Fibroblast of peridontal ligament (primary cell): Measurements from ENCODE around the gene ORC4.
"Not testable (repeated sequence)": the region's sequence is repeated elsewhere in the genome, so short reads cannot be mapped to it uniquely, and the experiment has no call there.

Source experiments
- DNase-seq: peaks from one replicate; pipeline ENCODE4 v3.0.0-alpha.2; 2010; ENCODE audit errors: extremely low read depth

Gene ORC4

DNA sequence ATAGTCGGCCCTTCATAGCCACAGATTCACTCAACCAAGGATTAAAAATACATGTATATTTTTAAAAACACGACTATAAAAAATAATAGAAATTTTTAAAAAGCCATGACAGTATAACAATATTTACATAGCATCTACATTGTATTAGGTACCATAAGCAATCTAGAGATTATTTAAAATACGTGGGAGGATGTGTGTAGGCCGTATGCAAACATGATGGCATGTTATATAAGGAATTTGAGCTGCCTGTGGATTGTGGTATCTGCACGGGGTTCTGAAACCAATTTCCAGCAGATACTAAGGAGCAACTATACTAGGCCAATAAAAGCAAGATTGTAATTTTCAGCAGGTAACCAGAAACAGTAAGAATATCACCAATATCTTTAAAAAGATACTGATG, 5.9 kb downstream of the ORC4 start:
- DNase-seq, result no peak

DNA sequence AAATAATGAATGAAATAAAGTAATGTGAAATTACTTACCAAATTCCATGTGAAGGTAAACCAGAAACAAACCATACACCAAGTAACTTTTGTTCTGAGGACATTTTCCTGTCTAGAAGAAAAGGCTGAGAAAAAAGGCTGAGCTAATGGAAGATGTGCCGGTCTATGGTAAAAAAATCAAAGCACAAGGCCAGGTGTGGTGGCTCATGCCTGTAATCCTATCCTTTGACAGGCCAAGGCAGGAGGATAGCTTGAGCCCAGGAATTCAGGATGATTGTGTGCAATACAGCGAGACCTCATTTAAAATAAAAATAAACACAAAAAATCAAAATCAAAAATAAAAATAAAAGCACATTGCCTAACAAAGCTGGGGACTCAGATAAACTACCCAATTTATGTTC, 6.7 kb downstream of the ORC4 start:
- DNase-seq, result no peak

DNA sequence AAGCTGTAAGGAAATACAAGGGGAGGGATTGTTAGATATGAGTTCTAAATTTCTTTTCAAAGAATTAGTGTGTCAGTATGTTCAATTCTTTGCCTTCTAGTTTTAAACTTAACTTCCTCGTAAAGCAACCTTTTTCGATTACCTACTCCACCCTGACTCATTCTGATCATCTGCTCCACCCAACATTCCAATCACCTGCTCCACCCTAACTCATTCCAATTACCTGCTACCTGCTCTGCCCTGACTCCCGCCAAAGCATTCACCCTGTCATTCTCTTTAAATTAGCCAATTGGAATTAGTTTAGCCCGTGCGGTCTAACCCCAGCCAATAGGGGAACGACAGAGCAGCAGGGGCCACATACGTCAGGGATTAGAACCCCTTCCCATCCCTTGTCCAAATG, 12.1 kb downstream of the ORC4 start:
- DNase-seq, result not testable (repeated sequence)

DNA sequence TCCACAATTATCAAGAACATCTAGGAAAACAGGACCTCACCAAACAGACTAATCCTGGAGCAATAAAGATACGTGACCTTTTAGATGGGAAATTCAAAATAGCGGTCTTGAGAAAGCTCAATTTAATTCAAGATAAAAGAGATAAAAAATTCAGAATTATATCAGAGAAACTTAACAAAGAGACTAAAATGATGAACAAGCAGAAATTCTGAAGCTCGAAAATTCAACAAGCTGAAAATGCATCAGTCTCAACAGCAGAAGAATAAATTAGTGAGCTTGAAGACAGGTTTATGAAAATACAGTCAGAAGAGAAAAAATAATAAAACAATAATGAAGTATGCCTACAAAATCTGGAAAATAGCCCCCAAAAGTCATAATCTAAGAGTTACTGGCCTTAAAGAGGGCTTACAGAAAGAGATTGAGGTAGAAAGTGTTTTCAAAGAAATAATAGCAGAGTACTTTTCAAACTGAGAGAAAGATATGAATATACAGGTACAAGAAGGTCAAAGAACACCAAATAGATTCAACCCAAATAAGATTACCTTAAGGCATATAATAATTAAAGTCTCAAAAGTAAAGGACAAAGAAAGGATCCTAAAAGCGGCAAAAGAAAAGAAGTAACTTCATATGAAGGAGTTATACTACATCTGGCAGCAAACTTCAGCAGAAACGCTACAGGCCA, 13.2 kb downstream of the ORC4 start:
- no peak for DNase-seq

DNA sequence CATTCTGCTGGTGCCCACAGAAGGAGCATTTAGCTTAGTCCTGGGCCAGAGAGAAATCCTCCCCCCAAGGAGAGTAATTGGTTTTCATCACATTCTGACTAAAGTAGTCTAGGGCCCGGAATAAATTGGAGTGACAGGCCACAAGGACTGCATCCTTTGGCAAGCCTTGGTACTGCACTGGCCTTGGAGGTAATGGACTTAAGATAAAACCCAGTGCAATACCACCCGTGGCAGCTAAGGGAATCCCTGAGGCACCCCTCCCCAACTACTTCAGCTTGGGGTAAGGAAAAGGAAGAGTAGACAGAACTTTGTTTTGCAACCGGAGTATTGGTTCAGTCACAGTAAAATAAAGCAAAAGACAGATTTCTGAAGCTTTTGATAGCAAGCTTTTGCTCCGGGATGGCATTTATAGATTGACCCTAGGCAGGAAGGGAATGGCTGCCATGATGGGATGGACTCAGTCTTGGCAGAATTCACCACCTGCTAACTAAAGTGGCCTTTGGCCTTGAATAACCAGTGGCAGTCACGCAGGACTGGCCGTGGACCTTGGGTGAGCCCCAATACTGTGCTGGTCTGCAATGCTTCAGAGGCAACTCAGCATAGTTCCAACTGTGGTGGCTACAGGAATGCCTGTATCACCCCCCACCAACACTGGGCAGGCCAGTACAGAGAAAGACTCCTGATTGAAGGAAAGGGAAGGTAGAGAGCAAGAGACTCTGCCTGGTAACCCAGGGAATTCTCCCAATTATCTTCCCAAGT, 14.1 kb downstream of the ORC4 start:
- no peak for DNase-seq

DNA sequence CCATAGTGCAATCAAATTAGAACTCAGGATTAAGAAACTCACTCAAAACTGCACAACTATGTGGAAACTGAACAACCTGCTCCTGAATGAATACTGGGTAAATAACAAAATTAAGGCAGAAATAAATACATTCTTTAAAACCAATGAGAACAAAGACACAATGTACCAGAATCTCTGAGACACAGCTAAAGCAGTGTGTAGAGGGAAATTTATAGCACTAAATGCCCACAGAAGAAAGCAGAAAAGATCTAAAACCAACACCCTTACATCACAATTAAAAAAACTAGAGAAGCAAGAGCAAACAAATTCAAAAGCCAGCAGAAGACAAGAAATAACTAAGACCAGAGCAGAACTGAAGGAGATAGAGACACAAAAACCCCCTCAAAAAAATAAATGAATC, 18.1 kb downstream of the ORC4 start:
- DNase-seq, result not testable (repeated sequence)

DNA sequence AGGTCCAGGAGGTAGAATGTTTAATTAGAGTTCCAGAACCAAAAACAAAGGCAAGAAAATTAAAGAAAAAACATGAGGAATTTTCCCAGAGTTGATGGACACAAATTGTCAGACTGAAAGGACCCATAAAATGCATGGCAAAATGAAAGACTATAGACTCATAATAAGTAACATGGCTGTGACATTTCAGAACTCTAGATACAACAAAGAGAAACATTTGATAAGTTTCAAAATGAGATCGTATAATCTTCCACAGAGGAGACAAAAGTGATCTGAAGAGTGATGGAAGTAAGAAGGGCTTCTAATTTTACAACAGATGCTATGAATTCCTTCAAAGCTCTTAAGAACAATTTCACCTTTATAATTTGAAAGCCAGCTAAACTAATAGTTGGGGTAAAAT, 20.4 kb downstream of the ORC4 start:
- no peak for DNase-seq

DNA sequence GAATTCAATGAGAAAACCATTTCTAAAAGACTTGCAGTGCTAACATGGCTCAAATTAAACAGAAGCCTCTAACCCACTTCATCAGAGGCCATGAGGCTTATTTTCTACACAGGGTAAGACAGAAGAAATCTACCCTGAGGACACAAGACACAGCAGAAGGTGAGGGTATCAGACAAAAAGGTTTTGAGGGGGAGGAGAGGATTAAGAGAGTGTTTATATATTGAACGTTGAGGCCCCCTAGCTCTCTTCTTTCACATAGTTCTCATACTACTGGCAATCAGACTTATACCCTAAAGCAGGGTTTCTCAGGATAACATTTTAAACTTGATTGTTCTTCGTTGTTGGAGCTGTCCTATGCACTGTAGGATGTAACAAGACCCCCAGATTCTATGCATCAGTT, 21.4 kb downstream of the ORC4 start:
- DNase-seq, result no peak

DNA sequence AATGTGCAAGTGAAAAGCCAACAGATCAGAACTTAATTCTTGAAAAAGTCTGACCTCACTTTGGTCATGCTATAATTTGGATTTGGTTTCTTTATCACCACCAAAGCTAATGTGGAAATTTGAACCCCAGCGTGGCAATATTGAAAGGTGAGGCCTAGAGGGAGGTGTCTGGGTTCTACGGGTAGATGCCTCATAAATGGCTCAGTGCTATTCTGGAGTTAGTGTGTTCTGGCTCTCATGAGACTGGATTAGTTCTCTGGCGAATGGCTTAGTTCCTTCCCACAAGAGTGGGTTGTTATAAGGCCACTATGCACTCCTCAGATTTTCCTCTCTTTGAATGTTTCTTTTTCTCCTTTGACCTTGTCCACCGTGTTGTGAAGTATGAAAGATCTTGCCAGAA, 22.3 kb downstream of the ORC4 start:
- DNase-seq, result no peak

DNA sequence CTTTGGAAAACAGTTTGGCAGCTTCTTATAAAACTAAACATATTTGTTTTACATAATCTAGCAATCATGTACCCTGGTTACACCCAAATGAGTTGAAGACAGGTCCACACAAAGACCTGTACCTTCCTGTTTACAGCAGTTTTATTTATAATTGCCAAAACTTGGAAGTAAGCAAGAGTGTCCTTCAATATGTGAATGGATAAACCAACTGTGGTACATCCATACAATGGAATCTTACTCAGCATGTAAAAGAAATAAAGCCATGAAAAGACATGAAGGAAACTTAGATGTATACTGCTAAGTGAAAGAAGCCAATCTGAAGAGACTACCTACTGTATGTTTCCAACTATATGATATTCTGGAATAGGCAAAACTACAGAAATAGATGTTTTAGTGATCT, 23.7 kb downstream of the ORC4 start:
- DNase-seq, result no peak

DNA sequence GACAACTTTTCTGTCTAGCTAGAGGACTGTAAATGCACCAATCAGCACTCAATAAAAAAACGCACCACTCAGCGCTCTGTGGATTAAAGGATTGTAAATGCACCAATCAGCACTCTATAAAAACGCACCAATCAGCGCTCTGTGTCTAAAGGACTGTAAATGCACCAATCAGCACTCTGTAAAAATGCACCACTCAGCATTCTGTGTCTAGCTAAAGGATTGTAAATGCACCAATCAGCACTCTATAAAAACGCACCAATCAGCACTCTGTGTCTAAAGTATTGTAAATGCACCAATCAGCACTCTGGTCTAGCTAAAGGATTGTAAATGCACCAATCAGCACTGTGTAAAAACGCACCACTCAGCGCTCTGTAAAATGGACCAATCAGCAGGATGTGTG, 25.6 kb downstream of the ORC4 start:
- DNase-seq, result not testable (repeated sequence)

DNA sequence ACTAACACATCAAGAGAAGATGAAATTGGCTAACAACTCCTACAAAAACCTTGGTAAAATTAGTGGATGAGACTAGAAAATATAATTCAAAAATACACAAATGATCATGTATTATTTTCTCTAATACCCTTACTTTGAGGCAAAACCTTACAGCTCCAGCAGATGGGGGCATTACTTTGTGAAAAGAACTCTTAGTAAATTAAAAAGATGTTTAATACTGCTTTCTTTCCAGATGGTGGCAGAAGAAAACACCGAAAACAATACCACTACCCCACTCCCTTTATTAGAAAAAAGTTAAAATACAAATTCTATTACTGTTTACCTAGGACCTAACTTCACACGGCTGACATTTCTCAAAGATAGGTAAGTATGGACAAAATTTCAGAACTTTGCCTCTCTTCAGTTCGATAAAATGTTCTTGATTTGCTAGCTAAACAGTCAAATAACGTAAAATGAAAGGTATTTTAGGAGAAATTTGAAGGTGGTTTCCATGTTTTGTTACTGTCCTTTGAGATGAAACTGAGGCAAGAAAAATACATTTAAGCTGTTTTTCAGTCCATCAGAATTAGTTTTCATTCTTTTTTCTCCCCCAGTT, 30.6 kb downstream of the ORC4 start:
- peak; percentile 81 for DNase-seq

DNA sequence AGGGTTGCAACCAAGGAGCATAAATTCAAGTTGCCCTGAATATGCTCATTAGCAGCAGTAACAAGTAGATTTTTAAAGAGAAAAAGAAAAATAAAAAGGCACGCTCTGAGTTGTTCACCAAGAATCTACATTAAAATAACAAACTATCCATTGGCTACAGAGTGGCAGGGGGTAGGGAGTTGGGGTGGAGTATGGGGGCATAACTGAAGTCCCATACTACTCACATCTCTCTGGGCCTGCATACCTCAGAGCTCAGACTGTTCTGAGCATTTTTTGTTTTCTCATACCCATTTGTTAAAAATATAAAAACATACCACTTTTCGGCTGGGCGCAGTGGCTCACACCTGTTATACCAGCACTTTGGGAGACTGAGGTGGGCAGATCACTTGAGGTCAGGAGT, 31.4 kb downstream of the ORC4 start:
- DNase-seq, result no peak

DNA sequence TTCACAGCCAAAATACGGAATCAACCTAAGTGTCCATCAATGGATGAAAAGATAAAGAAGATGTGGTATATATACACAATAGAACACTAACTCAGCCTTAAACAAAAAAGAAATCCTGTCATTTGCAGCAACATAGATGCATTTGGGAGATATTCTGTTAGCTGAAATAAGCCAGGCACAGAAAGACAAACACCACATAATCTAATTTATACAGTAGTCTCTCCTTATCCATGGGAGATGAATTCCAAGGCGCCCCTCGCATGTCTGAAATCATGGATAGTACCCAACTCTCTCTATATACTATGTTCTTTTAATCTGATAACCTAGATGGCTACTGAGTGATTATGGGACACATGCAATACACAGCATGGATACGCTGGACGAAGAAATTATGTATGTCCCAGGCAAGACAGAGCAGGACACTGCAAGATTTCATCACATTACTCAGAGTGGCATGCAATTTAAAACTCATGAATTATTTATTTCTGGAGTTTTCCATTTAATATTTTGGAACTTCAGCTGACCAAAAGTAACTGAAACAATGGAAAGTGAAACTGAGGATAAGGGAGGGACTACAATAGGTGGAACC, 39.5 kb downstream of the ORC4 start:
- DNase-seq, result no peak

DNA sequence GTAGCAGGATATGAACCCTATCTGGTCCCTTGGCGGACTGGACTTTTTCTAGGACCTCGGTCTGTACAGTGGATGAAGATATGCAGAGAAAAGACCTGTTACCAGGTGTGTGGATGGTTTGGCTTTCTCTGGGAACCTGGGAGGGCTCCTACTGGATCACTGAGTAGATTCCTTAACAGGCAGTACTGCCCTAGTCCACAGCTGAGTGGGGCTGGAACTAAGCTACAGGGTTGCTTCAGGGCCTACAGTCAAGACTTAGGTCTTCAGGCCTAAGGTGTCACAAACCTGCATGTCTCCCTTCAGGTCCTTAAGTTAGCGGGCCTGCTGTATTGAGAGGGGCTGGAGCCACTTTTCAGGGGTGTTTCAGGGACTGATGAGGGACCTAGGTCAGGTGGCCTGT, 42.9 kb downstream of the ORC4 start:
- DNase-seq, result no peak

DNA sequence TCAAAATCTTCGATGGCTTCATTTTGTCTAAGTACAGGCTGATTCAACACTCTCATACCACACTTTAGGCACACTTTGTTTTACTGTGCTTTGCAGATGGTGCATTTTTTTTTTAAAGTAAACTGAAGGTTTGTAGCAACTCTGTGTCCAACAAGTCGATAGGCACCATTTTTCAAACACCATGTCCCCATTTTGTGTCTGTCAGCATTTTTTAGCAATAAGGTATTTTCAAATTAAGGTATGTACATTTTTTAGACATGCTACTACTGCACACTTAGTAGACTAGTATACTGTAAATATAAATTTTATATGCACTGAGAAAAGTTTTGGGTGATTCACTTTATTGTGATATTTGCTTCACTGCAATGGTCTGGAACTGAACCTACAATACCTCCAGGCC, 44.4 kb downstream of the ORC4 start:
- DNase-seq, result no peak

DNA sequence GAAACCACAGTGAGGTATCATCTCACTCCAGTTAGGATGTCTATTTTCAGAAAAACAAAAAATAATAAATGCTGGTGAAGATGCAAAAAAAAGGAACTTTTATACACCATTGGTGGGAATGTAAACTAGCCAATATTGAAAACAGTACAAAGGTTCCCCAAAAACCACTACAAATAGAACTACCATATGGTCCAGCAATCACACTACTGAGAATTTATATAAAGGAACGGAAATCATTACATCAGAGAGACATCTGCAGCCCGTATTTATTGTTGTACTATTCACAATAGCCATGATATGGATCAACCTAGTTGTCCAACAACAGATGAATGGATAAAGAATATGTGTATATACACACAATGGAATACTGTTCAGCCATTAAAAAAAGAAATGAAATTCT, 52.0 kb downstream of the ORC4 start:
- DNase-seq, result no peak

DNA sequence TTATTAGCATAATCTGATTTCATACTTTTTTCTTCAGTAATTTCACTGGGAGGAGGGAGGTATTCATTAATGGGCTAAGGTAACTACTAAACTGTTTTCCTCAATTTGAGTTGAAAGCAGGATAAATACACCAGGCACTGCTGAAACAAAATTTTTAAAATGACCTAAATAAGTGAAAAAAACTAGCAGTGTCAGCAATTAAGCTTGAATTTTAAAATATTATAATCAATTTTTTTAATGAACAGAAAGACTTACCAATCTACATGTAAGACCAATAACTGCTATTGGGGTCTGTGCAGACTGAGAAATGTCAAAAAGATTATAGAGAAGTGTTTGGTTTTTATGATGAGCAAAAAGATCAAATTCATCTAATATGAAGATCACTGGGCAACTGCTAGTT, 68.4 kb downstream of the ORC4 start:
- no peak for DNase-seq

DNA sequence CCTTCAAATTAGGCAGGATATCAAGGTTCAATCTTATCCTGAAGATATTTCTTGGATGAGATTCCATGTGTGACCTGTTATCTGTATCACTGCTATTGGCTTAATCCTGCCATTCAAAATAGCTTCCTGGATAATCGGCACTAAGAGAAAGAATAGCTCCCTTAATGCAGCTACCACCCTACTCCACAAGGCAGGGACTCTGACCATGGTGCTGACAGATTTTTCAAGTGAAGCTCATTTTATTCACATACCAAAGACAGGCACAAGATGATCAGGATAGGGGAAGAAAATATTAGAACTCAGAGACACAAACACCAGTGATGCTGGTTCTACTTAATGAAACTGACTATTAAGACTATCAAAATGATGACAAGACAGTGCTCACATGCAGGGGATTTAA, 74.9 kb downstream of the ORC4 start:
- DNase-seq, result peak; percentile 21

DNA sequence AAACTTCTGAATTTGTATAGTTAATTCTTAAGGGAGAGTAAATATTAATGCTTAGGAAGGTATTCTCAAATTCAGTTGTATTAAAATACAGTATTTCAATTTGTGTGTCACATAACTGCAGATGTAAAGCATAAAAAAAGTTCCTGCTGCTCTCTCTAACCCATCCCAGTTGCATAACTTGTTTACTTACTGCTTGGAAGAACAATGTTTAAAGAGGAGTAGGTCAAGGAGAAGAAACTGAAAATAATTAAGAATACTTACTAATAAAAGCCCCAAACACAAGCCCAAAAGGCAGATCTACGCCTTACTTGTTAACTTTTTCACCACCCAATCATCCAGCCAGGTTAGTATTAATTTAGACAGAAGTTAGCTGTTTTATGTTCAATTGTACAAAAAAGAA, 81.2 kb downstream of the ORC4 start:
- DNase-seq, result no peak

DNA sequence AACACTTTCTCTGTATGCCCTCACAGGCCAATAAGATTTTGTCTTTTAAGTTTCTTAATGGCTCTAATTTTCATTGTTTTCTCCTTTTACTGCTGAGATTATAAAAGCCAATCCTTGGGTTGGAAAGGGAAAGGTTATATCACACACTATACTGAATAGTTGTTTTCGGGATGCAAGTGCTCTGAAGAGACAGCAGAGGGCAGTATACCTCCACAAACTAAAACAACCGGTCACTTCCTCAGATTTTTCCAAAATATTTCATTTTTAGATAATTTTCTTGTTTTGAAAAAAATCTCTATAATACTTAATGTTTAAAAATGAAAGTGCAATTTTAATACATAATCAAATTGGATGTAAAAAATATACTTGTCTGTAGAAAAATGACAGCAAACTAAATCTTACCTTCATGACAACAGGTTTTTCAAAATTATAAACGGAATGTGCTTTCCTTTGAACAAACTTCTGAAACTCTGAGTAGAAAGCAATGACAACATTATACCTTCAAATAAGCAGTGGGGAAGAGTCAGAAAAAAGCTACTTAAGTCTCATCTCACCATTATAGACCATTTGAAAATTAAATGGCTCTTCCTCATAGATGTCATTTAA, 82.7 kb downstream of the ORC4 start:
- DNase-seq, result peak; percentile 62

DNA sequence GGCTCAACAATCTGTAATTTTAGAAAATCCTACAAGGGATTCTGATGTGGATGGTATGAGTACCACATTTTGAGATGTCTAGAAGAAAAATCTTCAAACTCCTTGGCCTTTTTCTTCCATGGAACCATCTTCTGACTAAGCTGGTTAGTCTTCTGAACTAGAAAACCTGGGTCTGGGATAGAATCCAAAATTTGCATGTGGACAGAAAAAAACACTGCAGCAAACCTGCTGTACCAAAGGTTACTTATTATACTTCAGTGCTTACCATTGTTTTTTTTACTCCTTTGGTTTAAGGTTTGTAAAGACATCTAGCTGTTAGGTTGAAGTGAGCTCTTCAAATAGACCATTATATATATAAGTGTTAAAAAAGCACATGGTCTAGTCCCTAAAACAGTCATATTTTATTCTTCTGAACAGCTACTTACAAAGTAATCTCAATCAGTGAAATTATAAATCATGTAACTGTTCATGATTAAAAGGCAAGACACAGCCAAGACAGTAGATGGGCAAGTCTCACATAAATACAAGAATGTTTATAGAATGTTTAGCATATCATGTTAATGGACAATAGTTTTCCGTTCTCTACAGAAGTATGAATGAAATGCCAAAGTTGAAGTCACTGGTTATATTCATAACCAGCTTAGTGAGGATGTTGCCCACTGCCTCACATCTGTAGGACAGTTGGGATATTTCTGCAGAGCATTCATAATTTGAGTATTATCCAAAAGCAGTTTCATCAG, 85.5 kb downstream of the ORC4 start:
- no peak for DNase-seq
